Stimulated activated CD4-positive, alpha-beta T cell treated with anti-CD3 and anti-CD28 coated beads, Interleukin-4, amount 100 ng/mL, for 1 hour (primary cell): ENCODE data around the gene SBNO1.
"Not testable (repeated sequence)": the region's sequence is repeated elsewhere in the genome, so short reads cannot be mapped to it uniquely, and the experiment has no call there.

Experiments
- DNase-seq: peaks from one replicate; pipeline ENCODE4 v3.0.0-alpha.2; 2020

The SBNO1 gene

DNA sequence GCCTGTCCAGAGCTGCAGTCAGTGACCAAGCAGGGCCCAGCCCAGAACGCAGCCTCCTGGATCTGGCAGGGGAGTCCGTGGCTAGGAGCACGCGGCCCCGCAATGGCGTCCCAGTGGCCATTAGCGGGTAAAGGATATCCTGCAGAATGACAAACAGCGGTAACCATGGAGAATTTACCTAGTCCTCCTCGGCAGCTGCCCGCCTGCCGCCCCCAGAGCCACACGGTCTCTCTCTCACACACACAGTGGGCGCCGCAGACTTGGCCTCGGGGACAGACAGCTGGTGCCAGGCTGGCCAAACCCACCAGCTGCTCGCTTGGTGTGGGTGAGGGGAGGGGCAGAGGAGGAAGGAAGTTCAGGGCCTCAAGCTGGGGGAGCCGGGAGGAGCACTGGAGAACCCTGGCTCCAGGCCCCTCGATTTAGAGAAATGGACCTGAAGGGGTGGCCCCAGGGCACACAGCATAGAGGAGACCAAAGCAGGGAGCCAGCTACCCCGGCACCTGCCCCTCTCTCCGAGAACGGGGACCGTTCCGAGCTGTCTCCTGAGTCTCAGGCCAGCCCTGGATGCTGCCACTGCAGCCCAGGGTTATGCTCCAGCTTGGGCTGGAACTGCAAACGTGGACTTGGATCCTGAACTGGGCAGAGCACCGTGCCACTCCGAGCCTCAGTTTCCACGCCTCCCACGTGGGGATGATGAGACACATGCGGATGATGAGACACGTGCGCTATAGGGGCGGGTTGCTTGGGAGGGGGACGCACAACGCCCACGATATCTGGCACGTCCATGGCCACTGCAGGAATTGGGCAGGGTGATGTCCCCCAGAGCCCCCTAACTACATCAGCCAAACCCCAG is 96.4 kb downstream of the SBNO1 start:
- no peak for DNase-seq

DNA sequence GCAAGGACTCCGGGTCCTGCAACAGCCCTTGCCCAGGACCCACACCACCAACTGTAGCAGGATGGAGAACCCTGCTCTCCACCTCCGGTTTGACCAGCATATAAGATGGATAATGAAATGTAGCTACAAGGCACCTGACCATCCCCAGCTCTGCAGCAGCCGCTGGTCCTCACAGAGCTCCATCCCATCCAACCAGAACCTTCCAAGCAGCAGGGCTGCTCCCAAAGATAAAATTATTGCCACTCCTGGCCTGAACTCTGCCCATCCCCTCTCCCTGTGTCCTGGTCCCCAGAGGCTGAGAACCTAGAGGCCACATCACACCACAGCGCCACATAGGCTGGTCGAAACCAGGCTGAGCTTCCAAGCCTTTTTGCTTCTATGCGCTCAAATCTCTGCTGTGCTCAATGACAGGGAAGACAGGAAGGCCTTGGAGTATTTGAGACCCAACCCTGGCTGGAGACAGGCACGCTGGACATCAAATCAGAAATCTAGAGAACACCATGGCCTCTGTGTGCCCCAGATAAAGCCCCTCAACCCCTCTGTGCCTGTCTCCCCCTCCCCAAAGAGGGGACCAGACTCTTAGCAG is 97.2 kb downstream of the SBNO1 start:
- no peak for DNase-seq

DNA sequence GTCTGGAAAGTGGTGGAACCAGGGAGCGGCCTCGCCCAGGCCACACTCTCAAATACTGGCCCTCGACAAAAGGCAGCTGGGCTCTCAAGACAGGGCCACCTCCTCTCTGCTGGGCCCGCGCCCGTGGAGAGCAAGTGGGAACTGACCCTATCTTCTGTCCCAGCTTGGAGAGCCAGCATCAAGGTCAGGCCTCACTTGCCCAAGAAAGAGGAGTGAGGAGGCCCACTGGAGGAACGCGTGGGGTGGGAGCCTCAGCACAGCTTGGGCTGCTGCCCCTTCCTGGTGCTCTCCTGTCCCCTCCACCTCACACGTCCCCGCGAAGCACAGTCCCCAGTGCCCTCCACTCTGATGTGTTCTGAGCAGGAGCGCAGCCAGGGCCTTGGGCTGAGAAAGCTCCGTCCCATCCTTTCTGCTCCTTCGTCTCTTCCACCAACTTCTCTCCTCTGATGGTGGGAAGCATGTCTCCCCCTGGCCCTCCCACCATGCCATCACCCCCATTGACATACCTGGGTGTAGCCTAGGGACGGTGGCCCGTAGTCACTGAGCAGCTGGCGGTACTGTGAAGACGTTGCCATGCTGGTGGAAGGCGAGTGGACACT is 97.9 kb downstream of the SBNO1 start:
- no peak for DNase-seq

DNA sequence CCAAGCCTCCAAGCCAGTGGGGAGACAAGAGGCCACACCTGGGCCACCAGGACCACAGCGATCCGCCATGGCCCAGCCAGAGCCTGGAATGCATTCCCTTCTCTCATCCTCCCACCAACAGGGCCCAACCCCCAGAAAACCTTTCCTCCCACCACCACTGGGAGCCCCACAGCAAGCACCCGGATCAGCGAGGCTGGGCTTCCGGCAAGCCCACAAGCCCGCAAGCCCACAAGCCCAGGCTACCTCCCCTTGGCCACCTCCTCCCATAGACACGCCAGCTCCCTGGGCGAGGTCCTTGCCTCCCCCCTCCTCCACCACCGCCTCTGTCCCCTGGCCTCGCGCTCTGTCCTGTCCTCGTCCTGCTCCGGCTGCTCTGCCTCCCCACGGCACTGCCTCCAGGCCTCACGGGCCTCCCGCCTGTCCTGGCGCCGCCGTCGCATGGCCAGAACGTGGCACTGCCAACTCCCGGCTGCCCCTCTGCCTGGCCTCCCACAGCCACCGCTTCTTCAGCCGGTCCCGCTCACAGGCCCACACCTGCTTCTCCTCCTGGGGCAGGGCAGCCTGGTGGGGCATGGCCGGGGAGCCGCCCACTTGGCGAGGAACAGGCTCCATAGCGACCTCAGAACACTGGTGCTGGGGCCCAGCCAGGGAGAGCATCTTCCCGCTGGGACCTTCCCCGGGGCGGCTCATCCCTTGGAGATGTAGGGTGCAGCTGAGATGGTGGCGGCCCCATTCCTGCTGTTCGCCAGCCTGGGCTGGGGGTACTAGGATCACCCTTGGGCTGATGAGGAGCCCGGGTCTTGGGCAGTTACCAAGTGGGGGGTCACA is 98.6 kb downstream of the SBNO1 start:
- DNase-seq, result no peak

DNA sequence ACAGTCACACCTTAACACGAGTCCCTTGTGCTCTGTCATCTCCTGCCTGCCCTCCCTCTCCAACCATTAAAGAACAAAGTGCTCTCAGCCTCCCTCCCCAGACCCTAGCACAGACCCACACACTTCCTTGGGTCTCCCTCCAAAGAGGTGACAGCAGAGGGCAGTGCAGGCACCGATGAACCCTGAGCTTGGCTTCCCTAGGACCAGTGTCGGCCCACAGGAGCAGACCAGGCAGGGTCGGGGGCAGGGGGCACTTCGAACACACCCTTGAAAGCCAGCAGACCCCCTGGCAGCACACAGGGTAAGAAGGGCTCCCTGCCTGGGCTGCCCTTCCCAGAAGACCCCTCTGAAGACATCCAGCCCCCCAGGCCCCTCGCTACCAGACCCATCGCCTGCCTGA is 100.0 kb downstream of the SBNO1 start:
- DNase-seq, result no peak

DNA sequence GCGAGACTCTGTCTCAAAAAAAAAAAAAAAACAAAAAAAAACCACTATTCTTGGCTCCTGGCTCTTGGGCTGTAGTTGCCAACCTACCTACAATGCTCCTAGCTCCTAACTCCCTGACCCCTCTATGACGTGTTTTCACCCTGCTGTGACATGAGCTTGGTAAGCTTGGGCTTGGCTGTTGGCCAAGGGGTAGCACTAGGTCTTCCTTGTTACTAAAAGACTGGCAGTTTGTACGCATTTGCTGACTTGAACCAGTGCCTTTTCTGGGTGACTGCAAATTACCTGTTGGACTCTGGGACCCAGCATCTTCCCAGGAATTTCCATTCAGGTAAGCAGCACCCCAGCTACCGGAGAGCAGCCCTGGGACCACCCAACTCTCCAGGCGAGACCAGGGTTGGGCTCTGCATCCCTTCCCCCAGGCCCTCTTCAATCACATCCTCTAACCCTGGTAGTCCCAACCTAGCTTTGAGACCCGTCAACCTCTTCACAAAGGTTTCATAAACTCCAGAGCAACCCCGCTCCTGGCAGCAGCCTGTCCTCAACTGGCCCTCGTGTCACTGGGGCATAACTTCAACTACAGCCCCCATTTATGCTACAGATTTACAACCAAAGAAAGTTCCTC is 101.3 kb downstream of the SBNO1 start:
- DNase-seq, result no peak

DNA sequence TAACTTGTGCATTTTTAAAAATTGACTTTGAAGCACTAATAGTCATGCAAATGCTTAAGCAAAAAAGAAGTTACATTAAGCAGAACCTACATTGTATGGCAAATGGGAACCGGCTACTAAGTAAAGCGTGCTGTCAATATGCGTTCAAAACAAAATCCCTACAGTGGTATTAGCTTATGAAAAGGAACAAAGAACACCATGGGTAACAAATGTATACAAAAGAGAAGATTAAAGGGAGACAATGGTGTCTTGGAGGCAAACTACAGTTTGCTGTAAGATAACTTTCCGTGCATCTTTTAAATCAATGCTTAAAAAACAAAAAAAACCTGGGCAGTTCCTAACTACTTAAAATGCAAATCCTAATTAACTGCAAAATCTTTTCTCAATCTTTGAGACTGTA is 103.5 kb downstream of the SBNO1 start:
- DNase-seq, result no peak

DNA sequence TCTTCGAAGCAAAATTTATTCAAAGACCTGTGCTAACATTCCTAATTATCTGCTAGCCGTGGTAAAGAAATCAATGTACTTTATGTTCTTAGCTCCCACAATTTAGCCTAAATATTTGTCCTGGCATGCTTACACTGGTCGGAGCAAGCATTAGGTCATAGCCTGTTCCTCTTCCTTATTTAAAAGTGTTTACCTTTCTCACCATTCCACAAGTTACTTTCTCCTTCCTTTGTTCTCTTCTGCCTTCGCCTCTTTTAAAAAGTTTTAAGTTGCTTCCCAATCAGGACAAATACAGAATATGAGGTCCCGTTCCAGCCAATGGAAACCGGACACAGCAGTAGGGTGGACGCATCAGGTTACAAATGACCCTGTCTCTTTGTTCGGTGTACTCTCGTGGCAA is 104.6 kb downstream of the SBNO1 start:
- DNase-seq, result no peak

DNA sequence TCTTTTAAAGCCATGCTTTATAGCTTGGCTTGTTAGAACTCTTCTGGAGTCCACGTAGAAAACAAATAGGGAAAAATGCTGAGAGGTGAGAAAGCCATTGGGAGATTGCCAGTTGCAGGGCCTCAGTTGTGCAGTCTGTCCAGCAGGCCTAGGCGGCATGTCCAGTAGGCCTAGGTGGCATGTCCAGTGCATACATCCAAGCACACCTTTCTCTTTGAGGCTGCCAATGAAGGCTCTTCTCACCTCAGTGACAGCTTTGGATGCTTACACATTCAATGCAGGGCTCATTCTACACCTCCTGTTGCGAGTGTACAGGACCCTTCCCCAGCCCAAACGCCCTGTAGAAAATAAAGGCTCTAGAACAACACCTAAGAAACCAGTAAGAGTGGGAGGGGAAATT is 106.1 kb downstream of the SBNO1 start:
- no peak for DNase-seq

DNA sequence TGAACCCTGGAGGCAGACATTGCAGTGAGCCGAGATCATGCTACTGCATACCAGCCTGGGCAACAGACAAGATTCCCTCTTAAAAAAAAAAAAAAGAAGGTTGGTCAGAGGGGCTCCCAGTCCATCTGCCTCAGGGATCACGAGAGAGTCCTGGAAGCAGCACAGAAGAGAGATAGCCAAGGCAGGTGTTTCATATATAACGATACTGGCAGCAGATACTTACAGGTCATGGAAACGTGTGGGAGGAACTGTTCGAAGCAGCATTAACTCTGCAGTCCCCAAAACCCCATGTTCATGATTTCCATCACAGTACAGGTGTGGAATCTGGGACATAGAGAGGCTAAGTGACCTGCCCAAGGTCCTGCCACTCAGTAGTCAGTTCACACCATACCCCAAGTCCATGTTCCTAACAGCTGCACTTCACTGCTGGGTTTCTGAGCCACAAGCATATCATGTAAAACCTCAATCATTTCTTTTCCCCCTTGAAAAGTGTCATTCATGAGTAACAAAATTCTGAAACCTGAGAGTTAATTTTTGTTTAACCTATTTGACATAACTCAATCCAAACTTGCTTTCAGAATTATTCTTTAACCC is 109.7 kb downstream of the SBNO1 start:
- no peak for DNase-seq

DNA sequence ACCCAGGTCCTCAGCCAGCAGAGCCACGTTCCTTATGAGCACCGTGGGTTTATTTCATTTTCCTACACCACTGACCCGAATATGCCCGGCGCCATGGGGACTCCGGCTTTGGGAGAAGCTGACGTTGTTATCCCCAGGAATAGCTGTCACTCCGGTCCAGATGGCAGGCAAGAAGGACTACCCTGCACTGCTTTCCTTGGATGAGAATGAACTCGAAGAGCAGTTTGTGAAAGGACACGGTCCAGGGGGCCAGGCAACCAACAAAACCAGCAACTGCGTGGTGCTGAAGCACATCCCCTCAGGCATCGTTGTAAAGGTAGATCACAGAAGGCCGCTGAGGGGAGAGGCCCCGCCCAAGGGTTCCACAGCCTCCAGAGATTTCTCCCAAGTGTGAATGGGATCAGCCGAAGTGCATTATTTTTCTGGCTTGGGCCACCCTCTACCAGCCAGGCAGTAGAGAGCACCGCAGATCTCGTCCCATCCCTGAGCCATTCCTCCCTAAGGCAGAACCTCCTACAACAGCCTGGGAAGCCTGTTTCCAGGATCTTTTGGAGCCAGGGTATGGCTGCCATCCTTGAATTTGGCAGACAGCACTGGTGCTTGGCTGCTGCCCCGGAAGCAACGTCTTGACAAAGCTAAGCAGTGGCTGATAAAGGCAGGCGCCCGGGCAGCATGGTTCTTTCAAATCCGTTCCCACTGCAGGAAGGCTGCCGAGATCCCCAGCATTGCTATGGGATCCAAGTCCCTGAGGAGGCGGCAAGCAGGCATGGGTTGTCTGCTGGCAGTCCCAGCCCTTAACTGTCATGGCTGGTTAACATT is 110.8 kb downstream of the SBNO1 start:
- DNase-seq, result no peak

DNA sequence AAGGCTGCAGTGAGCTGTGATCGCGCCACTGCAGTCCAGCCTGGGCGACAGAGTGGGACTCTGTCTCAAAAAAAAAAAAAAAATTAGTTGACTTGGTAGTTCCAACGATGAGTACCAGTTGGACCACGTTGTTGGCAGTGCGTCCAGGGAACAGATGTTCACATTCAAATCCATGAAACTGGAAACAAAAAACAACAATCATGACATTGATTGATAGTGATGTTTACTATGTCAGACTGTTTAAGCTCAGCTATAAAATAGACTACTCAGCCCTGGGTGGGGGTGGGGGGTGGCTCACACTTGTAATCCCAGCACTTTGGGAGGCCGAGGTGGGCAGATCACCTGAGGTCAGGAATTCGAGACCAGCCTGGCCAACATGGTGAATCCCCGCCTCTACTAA is 112.3 kb downstream of the SBNO1 start:
- DNase-seq, result not testable (repeated sequence)

DNA sequence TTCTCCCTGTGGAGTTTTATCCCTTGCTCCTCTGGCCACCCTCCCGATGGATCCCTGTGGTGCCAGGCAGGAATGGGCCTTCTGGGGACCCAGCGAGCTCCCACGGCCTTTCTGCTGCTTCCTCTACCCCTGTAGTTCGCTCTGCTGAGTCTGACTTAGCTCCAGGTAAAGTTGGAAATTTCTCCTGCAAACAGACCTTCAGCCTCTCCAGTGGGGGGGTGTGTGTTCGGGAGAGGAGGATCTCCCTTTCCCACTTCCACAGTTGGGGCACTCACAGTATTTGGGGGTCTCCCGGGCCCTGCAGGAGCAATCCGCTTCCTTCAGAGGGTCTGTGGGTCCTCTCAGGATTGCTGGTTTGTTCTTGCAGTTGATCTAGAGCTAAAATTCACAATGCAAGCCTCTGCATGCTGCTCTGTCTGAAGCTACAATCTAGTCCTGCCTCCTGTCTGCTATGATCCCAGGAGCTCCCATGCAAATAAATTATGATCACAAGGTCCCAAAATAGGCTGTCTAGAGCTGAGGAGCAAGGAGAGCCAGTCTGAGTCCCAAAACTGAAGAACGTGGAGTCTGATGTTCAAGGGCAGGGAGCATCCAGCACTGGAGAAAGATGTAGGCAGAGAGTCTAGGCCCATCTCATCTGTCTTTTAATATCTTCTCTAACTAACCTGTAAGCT is 113.1 kb downstream of the SBNO1 start:
- DNase-seq, result no peak

DNA sequence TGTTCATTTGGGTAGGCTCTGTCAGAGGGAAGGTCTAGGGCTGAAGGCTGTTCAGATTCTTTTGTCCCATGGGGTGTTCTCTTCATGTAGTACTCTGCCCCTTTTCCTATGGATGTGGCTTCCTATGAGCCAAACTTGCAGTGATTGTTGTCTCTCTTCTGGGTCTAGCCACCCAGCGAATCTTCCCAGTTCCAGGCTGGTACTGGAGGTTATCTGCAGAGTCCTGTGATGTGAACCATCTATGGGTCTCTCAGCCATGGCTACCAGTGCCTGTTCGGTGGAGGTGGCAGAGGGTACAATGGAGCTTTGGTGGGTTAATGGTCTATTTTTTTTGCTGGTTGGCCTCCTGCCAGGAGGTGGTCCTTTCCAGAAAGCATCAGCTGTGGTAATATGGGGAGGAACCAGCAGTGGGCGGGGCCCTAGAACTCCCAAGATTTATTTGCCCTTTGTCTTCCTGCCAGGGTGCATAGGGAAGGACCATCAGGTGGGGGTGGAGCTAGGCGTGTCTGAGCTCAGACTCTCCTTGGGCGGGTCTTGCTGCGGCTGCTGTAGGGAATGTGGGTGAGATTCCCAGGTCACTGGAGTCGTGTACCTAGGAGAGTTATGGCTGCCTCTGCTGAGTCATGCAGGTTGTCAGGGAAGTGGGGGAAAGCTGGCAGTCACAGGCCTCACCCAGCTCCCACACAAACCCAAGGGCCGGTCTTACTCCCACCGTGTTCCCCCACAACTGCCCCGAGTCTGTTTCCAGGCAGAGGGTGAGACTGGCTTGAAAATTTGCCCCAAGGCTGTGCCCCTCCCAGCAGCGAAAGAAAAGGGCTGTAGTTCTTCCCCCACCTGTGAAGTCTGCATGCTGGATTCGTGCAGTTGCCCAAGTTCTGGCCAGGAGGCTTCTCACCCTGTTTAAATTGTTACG is 113.9 kb downstream of the SBNO1 start:
- DNase-seq, result no peak

DNA sequence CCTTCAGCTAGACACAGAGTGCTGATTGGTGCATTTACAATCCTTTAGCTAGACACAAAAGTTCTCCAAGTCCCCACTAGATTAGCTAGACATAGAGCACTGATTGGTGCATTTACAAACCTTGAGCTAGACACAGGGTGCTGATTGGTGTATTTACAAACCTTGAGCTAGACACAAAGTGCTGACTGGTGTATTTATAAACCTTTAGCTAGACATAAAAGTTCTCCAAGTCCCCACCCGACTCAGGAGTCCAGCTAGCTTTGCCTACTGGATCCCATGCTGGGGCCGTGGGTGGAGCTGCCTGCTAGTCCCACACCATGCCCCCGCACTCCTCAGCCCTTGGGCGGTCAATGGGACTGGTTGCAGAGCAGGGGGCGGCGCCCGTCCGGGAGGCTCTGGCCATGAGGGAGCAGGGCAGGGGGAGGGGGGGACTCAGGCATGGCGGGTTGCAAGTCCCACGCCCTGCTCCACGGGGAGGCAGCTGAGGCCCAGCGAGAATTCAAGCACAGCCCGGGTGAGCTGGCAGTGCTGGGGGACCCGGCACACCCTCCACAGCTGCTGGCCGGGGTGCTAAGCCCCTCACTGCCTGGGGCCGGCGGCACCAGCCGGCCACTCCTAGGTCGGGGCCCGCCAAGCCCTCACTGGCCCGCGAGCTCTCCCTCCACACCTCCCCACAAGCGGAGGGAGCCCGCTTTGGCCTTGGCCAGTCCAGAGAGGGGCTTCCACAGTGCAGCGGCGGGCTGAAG is 115.5 kb downstream of the SBNO1 start:
- DNase-seq, result not testable (repeated sequence)

DNA sequence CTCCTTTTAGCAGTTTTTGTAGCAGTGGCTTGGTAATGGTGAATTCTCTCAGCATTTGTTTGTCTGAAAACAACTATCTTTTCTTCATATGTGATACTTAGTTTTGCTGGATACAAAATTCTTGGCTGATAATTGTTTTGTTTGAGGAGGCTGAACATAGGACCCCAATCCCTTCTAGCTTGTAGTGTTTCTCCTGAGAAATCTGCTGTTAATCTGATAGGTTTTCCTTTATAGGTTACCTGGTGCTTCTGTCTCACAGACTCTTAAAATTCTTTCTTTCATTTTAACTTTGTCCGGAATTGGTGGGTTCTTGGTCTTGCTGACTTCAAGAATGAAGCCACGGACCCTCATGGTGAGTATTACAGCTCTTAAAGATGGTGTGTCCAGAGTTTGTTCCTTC is 116.5 kb downstream of the SBNO1 start:
- not testable (repeated sequence) for DNase-seq

DNA sequence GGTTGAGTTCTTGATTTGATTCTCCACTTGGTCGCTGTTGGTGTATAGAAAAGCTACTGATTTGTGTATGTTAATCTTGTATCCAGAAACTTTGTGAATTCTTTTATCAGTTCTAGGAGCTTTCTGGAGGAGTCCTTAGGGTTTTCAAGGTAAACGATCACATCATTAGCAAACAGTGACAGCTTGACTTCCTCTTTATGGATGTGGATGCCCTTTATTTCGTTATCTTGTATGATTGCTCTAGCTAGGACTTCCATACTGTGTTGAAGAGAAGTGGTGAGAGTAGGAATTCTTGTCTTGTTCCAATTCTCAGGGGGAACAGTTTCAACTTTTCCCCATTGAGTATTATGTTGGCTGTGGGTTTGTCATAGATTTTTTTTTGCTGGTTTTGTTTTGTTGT is 119.0 kb downstream of the SBNO1 start:
- DNase-seq, result no peak

DNA sequence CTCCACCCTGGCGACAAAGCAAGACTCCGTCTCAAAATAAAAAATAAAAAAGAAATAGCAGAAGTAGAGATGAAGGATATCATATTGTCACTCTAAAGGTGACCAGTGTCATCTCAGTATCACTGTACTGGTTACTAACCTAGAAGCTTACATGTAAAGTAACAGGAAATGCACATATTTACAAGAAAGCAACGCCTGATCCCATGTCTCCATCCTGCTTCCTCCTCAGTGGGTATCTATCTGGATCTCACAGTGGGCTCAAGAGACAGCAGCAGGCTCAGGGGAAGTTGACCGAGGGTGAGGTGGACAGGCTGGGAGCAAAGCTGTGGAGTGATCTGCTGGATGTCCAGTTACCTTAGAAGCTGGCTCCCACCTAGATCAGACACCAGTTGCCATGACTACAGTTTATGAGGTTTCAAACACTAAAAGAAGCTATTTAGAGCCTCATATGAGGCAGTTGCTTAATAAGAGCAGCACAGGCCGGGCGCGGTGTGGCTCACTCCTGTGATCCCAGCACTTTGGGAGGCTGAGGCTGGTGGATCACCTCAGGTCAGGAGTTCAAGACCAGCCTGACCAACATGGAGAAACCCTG is 120.9 kb downstream of the SBNO1 start:
- DNase-seq, result no peak
